ENCODE data around the gene TMCO2.
"Not testable (repeated sequence)": the region's sequence is repeated elsewhere in the genome, so short reads cannot be mapped to it uniquely, and the experiment has no call there.

TMCO2 gene

DNA sequence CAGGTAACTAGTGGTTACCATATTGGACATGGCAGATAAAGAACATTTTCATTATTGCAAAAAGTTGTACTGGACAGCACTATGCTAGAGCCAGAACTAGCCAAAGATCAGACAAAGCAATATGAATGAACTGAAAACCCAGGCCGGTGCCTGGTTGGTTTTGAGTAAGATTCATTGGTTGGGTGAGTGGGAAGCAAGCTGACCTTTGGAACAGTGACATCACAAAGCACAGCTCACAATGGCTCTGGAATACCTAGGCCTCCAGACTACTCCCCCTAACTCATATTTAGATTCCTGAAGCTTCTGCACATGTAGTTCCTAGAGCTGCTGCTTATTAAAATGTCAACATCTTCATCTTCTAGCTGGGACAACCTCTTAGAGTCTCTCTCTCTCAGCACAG is at the start of gene TMCO2:
Gene TMCO2, plus strand, starts transcription at position 283 of the 400 bp plus-strand sequence. Its CDS starts 57 bp downstream, at position 340.
- DNase-seq = no peak

DNA sequence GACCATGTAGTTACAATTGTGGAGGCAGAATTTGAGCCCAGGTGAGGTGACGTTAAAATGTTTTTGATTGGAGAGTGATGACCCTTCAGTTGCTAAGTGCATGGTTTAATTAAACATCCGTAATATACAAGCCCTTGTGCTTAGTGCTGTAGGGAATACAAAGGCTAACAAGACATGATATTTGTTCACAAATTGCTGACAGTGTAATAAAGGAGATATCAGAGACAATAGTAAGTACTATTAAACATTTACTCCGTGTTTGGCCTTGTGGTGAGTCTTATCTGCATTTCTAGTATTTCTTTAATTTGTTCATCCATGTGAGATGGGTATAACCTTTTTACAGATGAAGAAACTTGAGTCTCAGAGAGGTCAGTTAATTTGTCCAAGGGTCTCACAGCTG is 48.6 kb upstream of the TMCO2 start:
- DNase-seq = no peak

DNA sequence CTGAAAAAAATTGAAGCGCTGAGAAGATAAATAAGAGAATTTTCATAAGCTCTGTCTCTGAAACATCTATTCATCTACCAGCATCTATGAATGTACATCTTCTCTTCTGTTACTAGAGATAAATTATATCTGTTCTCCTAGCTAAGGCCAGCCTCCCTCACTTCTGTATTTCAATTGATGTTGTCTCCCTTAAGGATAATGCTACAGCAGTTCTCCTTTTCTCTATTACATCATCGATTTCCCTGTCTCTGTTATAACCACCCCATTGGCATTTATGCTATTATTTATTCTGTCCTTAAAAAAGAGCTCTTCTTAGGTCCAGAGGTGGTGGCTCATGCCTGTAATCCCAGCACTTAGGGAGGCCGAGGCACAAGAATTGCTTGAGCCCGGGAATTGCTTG is 42.9 kb upstream of the TMCO2 start:
- no peak for DNase-seq

DNA sequence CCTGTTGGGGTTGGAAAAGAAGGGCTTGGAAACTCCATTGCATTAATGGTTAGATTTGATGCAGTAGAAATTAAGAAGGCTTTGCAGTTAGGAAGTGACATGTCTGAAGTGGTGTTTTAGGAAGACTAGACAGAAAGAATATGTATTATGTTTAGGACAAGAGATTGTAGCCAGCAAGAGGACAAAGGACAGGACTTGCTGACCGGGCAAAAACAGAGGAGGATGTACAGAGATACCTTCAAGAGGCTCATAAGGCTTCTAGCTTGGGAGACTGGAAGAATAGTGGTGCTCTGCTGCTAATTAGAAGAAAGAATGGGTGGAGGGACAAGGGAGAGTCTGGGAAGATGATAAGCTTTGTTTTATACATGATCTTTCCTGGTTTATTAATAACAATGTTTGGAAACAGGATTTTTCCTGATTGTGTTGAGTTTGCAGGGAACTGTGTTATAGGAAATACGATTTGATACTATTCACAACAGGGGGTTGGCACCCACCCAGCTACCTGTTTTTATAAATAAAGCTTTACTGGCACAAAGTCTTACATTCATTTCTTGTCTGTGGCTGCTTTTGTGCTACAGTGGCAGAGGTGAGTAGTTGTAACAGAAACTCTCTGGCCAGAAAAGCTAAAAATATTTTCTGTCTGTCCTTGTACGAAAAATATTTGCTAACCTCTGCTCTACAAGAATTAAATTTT is 37.1 kb upstream of the TMCO2 start:
- no peak for DNase-seq

DNA sequence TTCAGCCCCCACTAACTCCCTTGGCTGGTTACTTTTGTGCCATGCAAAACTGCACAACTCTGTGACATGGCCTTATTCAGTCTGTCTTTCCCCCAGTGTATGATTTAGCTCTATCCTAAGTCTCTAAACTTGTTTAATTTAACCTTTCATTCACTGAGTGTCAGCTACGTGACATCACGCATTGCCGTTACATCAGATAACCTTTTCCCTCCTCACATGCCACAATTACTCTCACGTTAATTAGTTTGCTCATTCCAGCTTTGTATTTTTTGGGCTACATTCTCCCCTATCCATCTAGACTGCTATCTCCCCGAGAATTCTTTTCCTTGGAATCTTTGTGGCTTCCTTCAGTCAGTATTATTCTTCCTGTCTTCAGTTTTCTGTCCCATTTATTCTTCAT is 29.4 kb upstream of the TMCO2 start:
- no peak for DNase-seq

DNA sequence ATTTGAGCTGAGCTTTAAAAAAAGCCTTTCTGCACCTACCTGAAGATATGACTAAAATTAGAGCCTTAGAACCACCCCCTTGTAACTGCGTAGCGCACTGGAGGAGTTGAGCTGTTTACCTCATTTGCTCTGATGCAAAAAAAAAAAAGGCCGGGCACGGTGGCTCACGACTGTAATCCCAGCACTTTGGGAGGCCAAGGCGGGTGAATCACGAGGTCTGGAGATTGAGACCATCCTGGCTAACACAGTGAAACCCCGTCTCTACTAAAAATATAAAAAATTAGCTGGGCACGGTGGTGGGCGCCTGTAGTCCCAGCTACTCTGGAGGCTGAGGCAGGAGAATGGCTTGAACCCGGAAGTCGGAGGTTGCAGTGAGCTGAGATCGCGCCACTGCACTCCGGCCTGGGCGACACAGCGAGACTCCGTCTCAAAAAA is 26.2 kb upstream of the TMCO2 start:
- not testable (repeated sequence) for DNase-seq

DNA sequence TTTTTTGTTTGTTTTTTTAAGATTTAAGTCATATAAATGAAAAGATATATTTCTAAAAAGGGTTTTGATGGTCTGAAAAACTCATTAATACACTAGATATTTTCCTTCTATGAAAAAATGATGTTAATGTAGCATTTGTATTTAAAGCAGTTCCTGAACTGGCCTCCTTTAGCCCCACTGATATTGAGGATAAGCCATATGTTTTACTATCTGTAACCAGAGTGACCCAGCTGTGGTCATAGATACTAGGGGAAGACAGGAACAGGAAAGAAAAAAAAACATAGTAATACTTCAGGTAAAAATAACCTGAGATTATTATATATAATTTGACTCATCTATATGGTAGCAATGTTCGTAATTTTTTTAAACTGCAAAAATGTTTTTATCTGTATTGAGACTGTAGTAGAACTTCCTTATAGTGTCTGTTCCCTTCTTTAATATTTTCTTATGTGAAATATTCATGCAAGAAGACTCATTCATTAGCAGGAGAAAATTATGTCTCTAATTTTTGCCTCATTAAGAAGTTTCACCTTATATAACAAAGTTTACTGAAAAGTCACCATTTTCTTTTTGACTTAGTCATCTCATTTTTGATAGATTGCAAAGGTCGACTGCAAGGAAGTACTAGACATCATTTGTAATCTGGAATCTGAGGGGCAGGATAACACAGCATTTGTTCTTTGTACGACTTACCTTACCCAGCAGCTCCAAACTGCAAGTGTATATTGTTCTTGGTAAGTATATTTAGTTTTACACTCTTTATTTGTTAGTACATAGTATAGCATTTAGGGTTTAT is 25.6 kb upstream of the TMCO2 start:
- no peak for DNase-seq

DNA sequence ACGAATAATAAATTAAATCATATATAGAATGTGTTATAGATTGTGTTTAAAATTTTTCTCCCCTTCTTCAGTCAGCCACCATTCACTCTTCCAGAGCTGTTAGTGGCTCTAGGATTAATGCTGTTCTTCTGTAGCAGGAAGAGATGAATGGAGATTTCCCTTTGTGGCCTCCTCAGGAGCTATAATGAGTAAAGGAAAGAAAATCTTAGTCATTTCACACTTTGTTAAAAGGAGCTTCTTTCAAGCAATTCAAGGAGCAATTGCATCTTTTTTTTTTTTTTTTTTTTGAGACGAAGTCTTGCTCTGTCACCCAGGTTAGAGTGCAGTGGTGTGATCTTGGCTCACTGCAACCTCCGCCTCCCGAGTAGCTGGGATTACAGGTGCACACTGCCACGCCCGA is 23.7 kb upstream of the TMCO2 start:
- DNase-seq = no peak

DNA sequence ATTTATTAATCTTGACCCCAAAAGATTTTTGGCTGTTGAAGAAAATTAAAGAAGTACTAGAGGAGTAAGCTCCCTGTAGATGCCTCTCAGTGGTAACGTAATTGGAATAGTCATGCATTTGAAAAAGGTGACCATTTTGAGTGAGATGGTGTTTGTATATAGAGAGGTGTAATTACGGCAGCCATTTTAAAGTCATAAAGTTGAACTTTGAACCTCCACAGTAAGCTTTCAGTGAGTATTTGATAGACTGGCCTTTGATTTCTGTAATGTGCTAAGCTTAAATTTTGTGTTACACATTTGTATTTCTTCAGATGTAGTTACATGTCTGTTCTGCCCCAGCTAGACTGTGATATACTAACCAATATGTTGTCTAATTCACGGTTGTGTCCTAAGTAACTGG is 21.5 kb upstream of the TMCO2 start:
- no peak for DNase-seq

DNA sequence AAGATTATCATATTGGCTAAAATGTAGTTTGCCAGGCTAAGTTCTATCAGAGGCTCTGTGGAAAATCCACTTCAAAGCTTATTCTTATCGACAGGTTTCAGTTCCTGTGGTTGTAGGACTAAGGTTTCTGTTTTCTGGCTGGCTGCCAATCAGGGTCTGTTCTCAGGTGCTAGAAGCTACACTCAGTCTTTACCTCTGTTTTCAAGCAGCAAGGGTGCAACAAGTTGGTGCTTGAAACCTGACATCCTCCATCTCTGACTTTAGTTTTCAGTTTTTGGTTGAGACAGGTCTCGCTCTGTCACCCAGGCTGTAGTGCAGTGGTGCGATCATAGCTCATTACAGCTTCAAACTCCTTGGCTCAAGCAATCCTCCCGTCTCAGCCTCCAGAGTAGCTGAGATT is 15.3 kb upstream of the TMCO2 start:
- DNase-seq = no peak

DNA sequence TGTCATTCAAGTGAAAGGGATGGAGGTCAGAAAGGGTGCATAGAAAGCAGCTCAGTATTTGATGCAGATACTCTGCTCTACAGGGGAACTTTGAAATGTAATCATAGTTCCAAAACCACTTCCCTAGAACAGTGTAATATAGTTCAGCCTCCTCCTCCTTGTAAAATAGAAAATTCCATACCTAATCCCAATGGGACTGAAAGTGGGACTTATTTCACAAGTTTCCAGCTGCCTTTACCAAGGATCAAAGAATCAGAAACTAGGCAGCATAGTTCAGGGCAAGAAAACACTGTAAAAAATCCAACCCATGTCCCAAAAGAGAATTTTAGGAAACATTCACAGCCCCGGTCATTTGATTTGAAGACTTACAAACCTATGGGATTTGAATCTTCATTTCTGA is 8.1 kb upstream of the TMCO2 start:
- DNase-seq = no peak

DNA sequence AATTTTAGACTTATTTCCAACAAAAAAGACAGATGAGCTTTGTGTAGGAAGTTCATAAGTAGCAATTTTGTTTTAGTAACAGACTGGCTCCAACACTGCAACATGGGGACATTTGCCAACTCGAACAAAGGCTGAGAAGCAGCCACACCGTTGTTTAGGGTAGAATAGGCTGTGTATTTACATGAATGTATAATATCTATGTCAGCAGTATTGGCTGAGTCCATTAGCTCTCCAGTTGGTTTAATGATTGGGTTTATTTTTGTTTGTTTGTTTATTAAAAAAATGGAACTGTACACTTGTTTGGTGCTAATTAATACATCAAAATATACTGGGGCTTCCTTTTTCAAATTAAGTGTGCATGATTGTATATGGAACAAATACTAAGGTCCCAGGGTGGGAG is 7.3 kb upstream of the TMCO2 start:
- DNase-seq = no peak

DNA sequence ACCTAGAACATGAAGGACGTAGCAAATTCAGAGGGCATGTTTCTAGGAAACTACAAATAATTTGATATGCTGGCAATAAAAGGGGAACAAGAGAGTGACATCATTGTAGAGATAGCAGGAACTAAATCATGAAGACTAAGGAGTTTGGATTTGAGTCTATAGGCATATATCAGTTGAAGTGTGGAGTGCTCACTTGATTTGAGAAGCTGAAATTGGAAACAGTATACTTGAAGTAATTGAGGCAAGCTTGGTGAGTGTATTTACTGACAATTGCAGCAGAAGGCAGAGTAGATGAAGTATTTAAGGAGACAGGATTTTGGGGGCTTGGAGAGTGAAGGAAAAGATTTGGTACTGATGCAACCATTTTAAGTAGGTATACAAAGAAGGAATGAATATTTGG is 6.4 kb upstream of the TMCO2 start:
- DNase-seq = no peak

DNA sequence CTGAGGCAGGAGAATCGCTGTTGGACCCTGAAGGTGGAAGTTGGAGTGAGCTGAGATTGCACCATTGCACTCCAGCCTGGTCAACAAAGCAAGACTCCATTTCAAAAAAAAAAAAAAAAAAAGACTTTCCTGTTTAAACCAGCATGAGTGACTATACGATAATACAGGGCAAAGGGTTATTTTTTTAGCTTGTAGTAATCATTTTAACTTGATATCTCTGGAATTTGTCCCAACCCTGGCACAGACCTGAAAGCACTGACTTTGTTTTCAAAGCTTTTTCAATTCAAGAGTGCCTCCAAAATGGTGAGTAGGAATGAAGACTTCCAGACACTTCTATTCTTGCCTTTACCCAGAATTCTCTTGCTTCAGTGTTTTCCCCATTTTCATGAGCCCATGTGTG is 4.4 kb upstream of the TMCO2 start:
- DNase-seq = no peak

DNA sequence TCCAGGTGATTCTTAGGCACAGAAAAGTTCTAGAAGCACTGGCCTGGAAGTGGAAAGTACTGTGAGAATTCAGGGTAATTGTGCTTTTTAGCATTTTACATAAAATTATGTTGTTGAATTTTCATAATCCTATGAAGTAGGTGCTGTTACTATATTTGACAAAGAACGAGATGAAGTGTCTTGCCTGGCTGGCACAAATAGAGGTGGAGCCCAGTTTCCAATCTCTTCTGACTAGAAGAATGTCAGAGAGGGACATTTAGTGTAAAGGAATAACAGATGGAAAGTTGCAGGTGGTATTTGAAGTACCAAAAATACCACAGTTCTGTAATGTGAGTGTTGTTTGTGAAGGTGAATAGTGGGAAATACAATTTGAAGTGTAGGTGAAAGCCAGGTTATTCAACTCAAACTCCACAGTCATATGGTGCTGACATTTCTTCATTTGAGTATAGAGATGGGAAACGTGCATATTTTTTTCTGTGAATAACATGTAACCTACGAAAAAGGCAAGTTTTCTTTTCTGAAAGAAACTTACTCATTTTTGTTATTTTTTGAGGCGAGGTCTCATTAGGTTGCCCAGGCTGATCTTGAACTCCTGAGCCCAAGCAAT is 3.5 kb upstream of the TMCO2 start:
- no peak for DNase-seq

DNA sequence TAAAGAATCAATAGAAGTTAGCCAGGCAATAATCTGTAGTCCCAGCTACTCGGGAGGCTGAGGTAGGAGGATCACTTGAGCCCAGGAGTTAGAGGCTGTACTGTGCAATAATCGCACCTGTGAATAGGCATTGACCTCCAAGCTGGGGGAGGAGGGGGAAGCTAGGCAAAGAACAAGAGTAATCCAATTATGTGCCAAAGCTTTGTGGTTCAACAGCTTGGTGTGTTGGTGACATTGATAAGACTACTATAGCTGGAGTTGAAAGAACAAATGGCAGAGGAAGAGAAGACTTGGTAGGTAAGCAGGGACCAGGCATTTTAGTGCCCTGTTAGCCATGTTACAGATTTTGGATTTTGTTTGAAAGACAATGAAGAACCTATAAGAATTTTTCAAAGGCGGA is 2.1 kb upstream of the TMCO2 start:
- no peak for DNase-seq

DNA sequence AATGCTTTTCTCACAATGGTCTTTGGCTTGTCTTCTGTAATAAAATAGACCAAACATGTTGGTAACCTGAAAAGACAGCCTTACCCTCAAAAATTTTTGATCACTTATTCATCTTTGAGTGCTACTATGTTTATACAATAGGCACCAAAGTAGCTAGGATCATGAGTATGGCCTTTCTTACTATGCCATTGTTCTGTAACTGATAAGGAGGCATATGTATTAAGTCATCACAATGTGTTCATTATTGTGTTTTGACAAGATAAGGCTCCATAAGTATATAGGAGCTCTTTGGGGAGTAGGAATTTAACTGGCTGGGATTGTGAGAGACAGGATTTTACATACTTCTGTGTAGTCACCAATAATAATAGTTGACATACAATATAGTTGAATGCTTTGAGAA is 675 bp downstream of the TMCO2 start:
- DNase-seq = no peak

DNA sequence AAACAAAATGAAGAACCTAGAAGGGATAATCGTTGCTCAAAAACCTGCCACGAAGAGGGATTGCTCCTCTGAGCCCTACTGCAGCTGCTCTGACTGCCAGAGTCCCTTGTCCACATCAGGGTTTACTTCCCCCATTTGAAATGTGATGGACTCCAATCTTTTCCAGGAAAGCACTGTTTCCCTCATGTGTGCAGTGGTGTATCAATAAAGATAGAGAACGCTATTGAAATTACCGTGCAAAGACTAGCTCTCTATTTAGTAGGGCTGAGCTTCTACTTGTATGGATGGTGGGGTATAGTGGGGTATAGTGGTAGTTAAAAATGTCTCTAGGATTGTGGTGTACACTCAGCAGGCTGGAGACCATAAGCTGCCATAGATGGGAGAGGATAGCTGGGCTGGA is 3.7 kb downstream of the TMCO2 start:
- no peak for DNase-seq

DNA sequence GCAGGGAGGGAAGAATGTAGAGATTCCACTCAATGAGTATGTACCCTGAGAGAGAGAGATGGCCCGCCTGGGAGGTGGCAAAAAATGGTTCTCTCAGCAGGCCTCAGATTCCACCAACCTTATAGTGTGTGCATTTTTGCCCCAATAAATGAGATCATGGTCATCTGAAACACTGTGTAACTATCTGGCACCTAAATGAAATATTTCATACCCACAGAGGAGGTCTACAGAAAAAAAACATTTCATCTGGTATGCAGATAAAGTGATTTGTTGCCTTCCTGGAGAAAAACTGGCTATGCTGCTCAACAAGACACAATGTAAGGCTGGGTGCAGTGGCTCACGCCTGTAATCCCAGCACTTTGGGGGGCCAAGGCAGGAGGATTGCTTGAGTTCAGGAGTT is 4.9 kb downstream of the TMCO2 start:
- DNase-seq = no peak

DNA sequence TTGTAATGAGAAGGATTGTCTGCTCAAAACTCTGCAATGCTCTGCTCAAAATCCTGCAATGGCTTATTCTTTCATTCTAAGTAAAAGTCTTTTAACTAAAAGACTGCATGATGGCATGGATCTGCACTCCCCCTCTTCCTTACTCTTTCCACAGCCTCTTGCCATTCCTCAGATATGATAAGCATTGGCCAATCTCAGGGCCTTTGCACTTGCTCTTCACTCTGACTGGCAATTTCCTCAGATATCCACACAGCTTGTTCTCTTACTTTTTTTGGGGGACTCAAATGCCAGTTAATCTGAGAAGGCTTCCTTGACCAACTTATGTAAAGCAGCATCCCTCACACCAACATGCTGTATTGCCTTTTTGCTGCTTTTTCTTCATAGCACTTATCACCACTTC is 7.5 kb downstream of the TMCO2 start:
- DNase-seq = no peak

DNA sequence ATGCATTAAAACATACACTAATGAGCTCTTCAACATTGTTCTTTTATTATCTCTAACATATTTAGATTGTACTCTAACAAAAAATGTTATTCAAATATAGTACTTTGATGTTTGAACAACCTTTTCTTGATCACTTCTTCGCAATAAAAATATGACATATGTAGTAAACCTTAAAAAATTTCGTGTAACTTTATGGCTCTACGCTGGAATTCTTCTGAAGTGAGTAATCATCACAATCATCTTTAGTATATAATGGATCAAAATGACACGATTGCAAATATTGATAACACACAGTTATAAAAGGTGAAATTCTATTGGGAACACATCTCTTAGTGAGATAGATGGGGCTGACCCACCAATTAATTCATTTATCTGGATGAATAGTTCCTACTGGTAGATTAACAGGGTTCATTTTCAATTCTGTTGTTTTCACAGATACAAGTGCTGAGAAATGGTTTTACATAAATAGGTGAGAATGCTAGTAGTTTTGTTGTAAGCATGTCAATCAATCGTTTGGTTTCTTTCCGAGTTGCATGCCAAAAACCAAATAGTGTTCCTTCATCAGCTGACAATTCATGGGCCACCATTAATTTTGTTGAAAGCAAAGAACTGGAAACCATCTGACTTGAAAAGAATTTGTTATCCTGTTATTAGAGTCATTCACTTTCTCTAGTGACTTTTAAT is 8.8 kb downstream of the TMCO2 start:
- no peak for DNase-seq

DNA sequence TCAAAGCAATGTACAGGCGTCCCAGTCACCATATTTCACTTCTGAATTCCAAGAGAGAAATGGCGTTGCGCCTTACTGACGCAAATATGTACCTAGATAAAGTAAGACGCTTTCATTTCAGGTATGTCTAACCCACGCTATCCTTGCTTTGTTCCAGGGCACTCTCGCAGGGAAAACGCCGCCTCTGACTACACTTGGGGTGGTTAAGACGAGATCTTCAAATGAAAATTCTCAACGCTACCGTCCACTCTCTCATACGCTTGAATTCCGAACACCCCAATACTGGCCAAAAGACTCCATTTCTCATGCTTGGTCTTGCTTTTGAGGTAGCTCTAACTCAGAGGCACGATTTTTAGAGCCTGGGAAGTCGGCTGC is 9.6 kb downstream of the TMCO2 start:
- peak; percentile 46 for DNase-seq

DNA sequence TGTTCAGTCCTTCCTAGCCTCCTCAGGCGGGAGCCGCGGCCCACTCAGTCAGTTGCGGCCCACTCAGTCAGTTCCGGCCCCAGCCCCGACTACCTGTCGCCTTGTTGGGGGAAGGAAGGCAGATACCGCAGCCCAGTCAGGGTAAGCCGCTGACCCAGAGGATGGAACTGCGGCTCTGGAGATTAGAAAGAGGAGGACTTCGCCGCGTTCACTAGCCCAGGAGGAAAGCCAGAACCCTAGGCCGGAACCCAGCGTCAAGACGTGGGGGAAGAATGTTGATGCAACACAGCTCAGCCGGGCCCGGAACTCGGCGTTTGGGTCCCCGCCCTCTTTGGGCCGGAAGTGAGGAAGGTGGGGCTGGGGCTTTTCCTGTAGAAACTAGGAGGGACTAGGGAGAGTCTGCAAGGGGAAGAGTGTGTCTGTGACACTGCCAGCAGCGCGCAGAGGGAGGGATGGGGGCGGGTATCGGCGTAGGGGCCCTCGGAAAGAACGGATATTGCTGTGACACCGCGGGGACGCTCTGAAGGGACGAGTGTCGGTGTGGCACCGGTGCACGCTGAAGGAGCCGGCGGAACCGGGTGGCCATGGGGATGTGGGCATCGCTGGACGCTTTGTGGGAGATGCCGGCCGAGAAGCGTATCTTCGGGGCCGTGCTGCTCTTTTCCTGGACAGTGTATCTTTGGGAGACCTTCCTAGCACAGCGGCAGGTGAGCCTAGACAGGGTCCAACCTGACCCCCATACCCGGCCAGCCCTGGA is 10.1 kb downstream of the TMCO2 start, which contains the start of gene ZMPSTE24:
Gene ZMPSTE24, plus strand, starts transcription at position 549 of the 757 bp plus-strand sequence. Its CDS starts 36 bp downstream, at position 585.
- peak; percentile 97 for DNase-seq
